Osteocyte (in vitro differentiated cells): Measurements from ENCODE around the gene EIF5A2. TPM values are rescaled to one million over a fixed set of nuclear protein-coding genes. Genes with fewer than 3 reads are reported as not detected.

Experiments
- DNase-seq: peaks from one replicate; pipeline ENCODE4 v3.0.0; 2021; ENCODE audit warnings: mixed read lengths; ENCODE audit not compliant: unreplicated experiment; ENCODE audit errors: extremely low spot score
- H3K27ac Mint-ChIP-seq: one replicate; pipeline ENCODE4 v1.8.0; 2021; ENCODE audit warnings: mild to moderate bottlenecking, mixed read lengths; ENCODE audit not compliant: unreplicated experiment
- H3K27me3 Mint-ChIP-seq: one replicate; pipeline ENCODE4 v1.8.0; 2021; ENCODE audit warnings: mixed read lengths; ENCODE audit not compliant: unreplicated experiment
- H3K36me3 Mint-ChIP-seq: one replicate; pipeline ENCODE4 v1.8.0; 2021; ENCODE audit warnings: mixed read lengths; ENCODE audit not compliant: unreplicated experiment
- H3K4me1 Mint-ChIP-seq: one replicate; pipeline ENCODE4 v1.8.0; 2021; ENCODE audit warnings: mixed read lengths; ENCODE audit not compliant: unreplicated experiment
- H3K4me3 Mint-ChIP-seq: one replicate; pipeline ENCODE4 v1.8.0; 2021; ENCODE audit warnings: mild to moderate bottlenecking, moderate library complexity, mixed read lengths; ENCODE audit not compliant: unreplicated experiment
- H3K9me3 Mint-ChIP-seq: one replicate; pipeline ENCODE4 v1.8.0; 2021; ENCODE audit warnings: mixed read lengths; ENCODE audit not compliant: unreplicated experiment
- total RNA-seq: library from RNA; stranded (reverse); gene quantifications from 2 replicates; pipeline ENCODE4 v1.2.1, GENCODE V29; 2021
- TF ChIP-seq, protein P1 (sequence below): fragments of 200-600 bp; sonication (generic); IDR thresholded peaks from 2 replicates; pipeline ENCODE4 v1.5.0; 2021; ENCODE audit warnings: antibody characterized with exemption, mild to moderate bottlenecking, moderate library complexity

EIF5A2 gene
- total RNA-seq, 1 donor from 2014 or later: 24.3 TPM

DNA sequence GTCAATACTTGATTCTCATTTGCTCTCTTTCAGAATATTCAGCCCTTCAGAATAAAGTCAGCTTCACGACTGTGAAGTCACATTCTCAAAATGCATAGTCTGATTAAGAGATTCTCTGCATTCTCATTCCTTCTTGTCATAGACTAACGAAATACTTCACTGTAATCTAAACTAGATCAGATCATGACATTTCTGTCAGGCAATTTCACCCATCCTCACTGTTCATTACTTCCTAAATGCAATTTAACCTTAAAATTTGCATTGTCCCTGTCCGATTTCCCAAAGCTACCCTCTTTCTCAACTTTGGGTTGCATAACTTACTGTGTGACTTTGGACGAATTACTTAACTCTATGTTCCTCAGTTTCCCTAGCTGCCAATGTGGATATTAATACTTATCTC, 44.6 kb downstream of the EIF5A2 start:
- Mint-ChIP-seq H3K36me3 (peaks cover 27% of the 10 kb centered on the region), H3K27me3 (no peaks in the 10 kb centered on the region), H3K9me3 (no peaks in the 10 kb centered on the region), H3K27ac (no peak overlapping the region), H3K4me3 (no peak overlapping the region), H3K4me1 (peaks cover 13% of the 10 kb centered on the region)
- DNase-seq: no peak
- TF ChIP-seq, protein P1, sequence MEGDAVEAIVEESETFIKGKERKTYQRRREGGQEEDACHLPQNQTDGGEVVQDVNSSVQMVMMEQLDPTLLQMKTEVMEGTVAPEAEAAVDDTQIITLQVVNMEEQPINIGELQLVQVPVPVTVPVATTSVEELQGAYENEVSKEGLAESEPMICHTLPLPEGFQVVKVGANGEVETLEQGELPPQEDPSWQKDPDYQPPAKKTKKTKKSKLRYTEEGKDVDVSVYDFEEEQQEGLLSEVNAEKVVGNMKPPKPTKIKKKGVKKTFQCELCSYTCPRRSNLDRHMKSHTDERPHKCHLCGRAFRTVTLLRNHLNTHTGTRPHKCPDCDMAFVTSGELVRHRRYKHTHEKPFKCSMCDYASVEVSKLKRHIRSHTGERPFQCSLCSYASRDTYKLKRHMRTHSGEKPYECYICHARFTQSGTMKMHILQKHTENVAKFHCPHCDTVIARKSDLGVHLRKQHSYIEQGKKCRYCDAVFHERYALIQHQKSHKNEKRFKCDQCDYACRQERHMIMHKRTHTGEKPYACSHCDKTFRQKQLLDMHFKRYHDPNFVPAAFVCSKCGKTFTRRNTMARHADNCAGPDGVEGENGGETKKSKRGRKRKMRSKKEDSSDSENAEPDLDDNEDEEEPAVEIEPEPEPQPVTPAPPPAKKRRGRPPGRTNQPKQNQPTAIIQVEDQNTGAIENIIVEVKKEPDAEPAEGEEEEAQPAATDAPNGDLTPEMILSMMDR: no peak

DNA sequence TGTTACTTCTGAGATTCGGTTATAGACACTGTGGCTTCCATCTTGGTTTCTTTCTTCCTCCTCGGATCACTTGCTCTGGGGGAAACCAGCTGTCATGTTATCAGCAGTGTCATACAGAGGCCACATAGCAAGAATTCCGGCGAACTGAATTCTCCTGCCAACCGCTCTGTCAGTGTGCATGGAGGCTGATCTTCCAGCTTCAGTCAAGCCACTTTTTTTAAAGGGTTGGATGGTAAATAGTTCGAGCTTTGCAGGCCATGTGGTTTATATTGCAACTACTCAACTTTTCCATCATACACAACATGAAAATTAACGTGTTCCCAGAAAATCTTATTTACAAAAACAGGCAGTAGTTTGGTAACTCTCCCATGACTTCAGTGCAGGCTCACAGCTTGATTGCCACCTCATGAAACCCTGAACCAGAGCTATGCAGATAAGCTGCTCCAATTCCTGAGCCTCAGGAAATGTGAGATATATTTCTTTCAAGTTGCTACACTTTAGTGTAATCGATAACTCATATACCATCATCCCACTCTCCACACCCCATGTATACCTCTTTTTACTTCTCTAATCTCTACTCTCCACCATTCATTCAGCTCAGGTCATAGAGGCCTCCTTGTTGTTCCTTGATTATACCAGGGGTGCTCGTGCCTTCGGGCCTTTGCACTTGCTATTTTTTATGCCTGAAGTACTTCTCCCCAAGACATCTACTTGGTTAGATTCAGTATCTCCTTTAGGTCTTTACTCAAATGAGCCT, 45.6 kb downstream of the EIF5A2 start:
- no peak for DNase-seq
- peaks cover 25% of the 10 kb centered on the region for H3K36me3 Mint-ChIP-seq
- TF ChIP-seq, protein P1: no peak
- no peak overlapping the region for H3K4me3 Mint-ChIP-seq
- no peak overlapping the region for H3K27ac Mint-ChIP-seq
- no peaks in the 10 kb centered on the region for H3K27me3 Mint-ChIP-seq
- peaks cover 9% of the 10 kb centered on the region for H3K4me1 Mint-ChIP-seq
- H3K9me3 Mint-ChIP-seq: no peaks in the 10 kb centered on the region

DNA sequence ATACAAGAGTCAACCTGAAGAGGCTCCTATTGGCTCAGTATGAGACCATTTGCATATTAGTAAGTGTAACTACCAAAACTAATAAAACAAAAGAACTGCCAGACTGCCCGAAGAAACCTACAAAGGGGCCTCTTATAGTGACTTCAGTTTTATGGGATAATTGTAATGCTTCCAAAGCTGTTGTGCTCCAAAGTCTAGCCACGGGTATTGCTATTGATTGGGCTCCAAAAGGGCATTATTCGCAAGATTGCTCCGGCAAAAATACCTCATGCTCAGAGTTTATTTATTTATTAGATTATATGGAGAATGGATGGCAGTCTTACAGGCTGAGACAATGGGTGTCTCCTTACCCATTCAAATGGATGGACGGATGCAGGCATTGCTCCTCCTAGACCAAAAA, 49.8 kb downstream of the EIF5A2 start:
- Mint-ChIP-seq H3K4me3 (no peak overlapping the region), H3K4me1 (no peaks in the 10 kb centered on the region), H3K9me3 (no peaks in the 10 kb centered on the region), H3K36me3 (no peaks in the 10 kb centered on the region), H3K27me3 (no peaks in the 10 kb centered on the region), H3K27ac (no peak overlapping the region)
- no peak for DNase-seq
- TF ChIP-seq, protein P1: no peak

DNA sequence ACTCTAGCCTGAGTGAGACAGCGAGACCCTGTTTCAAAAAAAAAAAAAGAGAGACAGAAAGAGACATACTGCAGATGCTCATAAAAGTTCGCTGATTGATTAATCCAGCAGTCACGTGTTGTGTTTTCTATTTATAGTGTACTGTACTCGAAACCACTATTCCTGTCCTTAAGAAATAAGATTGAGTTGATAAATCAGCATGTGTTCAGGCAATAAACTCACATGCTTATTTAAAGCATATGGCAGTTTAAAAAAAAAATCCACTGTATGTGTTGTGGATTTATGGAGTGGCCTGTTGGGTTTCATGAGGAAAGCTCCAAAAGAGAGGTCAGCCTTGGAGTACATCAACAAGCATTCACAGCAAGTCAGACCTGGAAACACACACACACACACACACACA, 56.1 kb downstream of the EIF5A2 start:
- TF ChIP-seq, protein P1: no peak
- H3K36me3 Mint-ChIP-seq: no peaks in the 10 kb centered on the region
- no peak for DNase-seq
- no peaks in the 10 kb centered on the region for H3K9me3 Mint-ChIP-seq
- peaks cover 4% of the 10 kb centered on the region for H3K4me1 Mint-ChIP-seq
- peaks cover 16% of the 10 kb centered on the region for H3K27me3 Mint-ChIP-seq
- H3K27ac Mint-ChIP-seq: no peak overlapping the region
- H3K4me3 Mint-ChIP-seq: no peak overlapping the region

- peaks cover 8% of the 10 kb centered on the region for H3K4me1 Mint-ChIP-seq
- DNase-seq: no peak
- no peak overlapping the region for H3K4me3 Mint-ChIP-seq
These were observed 60.0 kb downstream of the EIF5A2 start for GRCh38 chr3:170848292-170848917.

More at GRCh38 chr3:170848292-170848917, 60.0 kb downstream of the EIF5A2 start:
- H3K27me3 Mint-ChIP-seq: peaks cover 16% of the 10 kb centered on the region
- no peak overlapping the region for H3K27ac Mint-ChIP-seq
- H3K36me3 Mint-ChIP-seq: no peaks in the 10 kb centered on the region
- H3K9me3 Mint-ChIP-seq: no peaks in the 10 kb centered on the region
- TF ChIP-seq, protein P1: peak; percentile 63
